ENCODE data around the gene STK4.

DNA sequence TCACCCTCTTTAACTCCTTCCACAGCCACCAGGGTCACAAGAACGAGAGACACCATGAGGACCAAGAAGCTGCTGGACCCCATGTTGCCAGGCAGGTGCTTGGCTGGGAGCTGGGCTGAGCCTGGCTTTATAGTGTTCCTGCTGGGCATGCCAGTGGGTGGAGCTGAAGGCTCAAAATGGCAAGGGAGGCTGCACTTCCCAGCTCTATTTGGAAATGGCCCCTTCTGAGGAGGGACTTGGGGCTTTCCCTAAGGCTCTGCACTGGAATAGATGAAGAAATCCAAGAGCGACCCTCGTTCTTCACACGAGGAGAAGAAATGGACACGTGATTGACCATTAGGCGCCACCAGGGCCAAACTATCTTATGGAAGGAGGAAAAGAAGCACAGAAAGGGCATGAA lies 158.1 kb downstream of the STK4 start, which contains the start of gene WFDC12:
- TF ChIP-seq, protein P1, sequence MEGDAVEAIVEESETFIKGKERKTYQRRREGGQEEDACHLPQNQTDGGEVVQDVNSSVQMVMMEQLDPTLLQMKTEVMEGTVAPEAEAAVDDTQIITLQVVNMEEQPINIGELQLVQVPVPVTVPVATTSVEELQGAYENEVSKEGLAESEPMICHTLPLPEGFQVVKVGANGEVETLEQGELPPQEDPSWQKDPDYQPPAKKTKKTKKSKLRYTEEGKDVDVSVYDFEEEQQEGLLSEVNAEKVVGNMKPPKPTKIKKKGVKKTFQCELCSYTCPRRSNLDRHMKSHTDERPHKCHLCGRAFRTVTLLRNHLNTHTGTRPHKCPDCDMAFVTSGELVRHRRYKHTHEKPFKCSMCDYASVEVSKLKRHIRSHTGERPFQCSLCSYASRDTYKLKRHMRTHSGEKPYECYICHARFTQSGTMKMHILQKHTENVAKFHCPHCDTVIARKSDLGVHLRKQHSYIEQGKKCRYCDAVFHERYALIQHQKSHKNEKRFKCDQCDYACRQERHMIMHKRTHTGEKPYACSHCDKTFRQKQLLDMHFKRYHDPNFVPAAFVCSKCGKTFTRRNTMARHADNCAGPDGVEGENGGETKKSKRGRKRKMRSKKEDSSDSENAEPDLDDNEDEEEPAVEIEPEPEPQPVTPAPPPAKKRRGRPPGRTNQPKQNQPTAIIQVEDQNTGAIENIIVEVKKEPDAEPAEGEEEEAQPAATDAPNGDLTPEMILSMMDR (IDR thresholded peaks at IDR 0.05) = no peak
- TF ChIP-seq POLR2A (IDR thresholded peaks at IDR 0.05) = no peak
